GM19351 (cell line): ENCODE results near the gene ANKRD30A.
"Not testable (repeated sequence)": the region's sequence is repeated elsewhere in the genome, so short reads cannot be mapped to it uniquely, and the experiment has no call there.

Experiments used
- ATAC-seq: cut with Tn5 transposase; IDR thresholded peaks from one replicate; pipeline ENCODE4 v1.9.1; 2021; ENCODE audit warnings: mild to moderate bottlenecking, moderate library complexity; ENCODE audit not compliant: unreplicated experiment

The ANKRD30A gene

GRCh38 chr10:37125191-37125732 lies at the start of gene ANKRD30A:
ANKRD30A (plus strand) TSS chr10:37125598; CDS start chr10:37125788, 190 bp downstream.
- ATAC-seq: no peak

GRCh38 chr10:37076083-37076482 lies 49.3 kb upstream of the ANKRD30A start:
- ATAC-seq: not testable (repeated sequence)

- no peak for ATAC-seq
Observed at GRCh38 chr10:37095792-37096573, 29.4 kb upstream of the ANKRD30A start.

GRCh38 chr10:37101261-37101660 lies 24.1 kb upstream of the ANKRD30A start:
- no peak for ATAC-seq

GRCh38 chr10:37109000-37109399 lies 16.4 kb upstream of the ANKRD30A start:
- ATAC-seq: no peak

GRCh38 chr10:37124532-37124931 lies 866 bp upstream of the ANKRD30A start:
- no peak for ATAC-seq

GRCh38 chr10:37125921-37126320 lies 523 bp downstream of the ANKRD30A start:
- no peak for ATAC-seq

GRCh38 chr10:37146443-37146842 lies 21.0 kb downstream of the ANKRD30A start:
- no peak for ATAC-seq

- not testable (repeated sequence) for ATAC-seq
Observed at GRCh38 chr10:37162430-37162829, 37.0 kb downstream of the ANKRD30A start.

- ATAC-seq: not testable (repeated sequence)
Observed at GRCh38 chr10:37171945-37172344, 46.5 kb downstream of the ANKRD30A start.

GRCh38 chr10:37178296-37178695 lies 52.9 kb downstream of the ANKRD30A start:
- ATAC-seq: not testable (repeated sequence)

GRCh38 chr10:37182719-37183118 lies 57.3 kb downstream of the ANKRD30A start:
- not testable (repeated sequence) for ATAC-seq

- ATAC-seq: no peak
Observed at GRCh38 chr10:37206132-37206531, 80.7 kb downstream of the ANKRD30A start.

- ATAC-seq: no peak
Observed at GRCh38 chr10:37220866-37221265, 95.5 kb downstream of the ANKRD30A start.

GRCh38 chr10:37222046-37222445 lies 96.6 kb downstream of the ANKRD30A start:
- ATAC-seq: no peak

GRCh38 chr10:37225163-37225562 lies 99.8 kb downstream of the ANKRD30A start:
- ATAC-seq: no peak

- no peak for ATAC-seq
Observed at GRCh38 chr10:37226524-37226923, 101.1 kb downstream of the ANKRD30A start.

GRCh38 chr10:37234692-37235091 lies 109.3 kb downstream of the ANKRD30A start:
- no peak for ATAC-seq

GRCh38 chr10:37236093-37236492 lies 110.7 kb downstream of the ANKRD30A start:
- ATAC-seq: no peak

GRCh38 chr10:37240223-37240622 lies 114.8 kb downstream of the ANKRD30A start:
- ATAC-seq: no peak

GRCh38 chr10:37246637-37247036 lies 121.2 kb downstream of the ANKRD30A start:
- no peak for ATAC-seq

- not testable (repeated sequence) for ATAC-seq
Observed at GRCh38 chr10:37255837-37256236, 130.4 kb downstream of the ANKRD30A start.
